ENCODE measurements around the gene ASB6. TPM values are rescaled to one million over a fixed set of nuclear protein-coding genes. Genes with fewer than 3 reads are reported as not detected.

Gene ASB6
- total and polyA plus RNA-seq, 2 of the 13 experiments (the other 11 are each of a cell fraction or from before 2014, with no cell fraction given): 8.2 to 8.4 TPM

DNA sequence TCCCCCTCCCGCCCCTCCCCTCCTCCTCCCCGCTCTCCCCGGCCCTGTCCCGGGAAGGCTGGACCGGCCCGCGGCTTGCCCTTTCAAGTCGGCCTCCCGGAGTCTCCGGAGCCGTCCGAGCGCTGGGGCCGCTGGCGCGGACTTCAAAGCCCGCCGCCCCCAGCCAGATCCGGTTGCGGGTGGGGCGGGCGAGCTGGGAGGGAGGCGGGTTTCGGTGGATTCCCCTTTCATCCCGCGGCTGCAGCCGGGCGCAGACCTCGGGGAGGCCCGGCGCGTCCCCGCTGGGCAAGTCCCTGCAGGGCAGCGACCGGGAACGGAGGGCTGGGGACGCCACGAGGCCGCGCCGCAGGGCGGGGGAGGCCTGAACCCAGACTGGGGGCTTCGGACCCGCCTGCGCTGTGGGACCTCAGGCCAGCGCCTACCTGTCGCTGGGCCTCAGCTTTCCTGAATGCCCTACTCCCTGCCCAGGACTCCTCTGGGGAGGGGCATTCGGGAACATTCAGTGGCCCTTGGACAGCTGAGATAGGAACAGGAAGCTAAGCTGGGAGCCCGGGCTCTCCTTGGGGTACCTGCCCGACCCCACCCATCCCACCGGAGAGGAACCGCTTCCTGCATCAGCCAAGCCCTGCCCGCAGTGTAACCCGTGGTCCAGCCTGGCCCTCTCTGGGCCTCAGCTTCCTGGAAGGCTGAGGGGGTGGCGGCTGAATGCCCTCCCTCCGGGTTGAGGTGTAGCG is 44.4 kb downstream of the ASB6 start (continued):
- TF ChIP-seq, protein P1, sequence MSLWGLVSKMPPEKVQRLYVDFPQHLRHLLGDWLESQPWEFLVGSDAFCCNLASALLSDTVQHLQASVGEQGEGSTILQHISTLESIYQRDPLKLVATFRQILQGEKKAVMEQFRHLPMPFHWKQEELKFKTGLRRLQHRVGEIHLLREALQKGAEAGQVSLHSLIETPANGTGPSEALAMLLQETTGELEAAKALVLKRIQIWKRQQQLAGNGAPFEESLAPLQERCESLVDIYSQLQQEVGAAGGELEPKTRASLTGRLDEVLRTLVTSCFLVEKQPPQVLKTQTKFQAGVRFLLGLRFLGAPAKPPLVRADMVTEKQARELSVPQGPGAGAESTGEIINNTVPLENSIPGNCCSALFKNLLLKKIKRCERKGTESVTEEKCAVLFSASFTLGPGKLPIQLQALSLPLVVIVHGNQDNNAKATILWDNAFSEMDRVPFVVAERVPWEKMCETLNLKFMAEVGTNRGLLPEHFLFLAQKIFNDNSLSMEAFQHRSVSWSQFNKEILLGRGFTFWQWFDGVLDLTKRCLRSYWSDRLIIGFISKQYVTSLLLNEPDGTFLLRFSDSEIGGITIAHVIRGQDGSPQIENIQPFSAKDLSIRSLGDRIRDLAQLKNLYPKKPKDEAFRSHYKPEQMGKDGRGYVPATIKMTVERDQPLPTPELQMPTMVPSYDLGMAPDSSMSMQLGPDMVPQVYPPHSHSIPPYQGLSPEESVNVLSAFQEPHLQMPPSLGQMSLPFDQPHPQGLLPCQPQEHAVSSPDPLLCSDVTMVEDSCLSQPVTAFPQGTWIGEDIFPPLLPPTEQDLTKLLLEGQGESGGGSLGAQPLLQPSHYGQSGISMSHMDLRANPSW (CRISPR knock-in tag; IDR thresholded peaks at IDR 0.05; ENCODE audit: borderline replicate concordance): peak; percentile 75; the same call in 1 of the 2 replicates
- TF ChIP-seq, protein P2, sequence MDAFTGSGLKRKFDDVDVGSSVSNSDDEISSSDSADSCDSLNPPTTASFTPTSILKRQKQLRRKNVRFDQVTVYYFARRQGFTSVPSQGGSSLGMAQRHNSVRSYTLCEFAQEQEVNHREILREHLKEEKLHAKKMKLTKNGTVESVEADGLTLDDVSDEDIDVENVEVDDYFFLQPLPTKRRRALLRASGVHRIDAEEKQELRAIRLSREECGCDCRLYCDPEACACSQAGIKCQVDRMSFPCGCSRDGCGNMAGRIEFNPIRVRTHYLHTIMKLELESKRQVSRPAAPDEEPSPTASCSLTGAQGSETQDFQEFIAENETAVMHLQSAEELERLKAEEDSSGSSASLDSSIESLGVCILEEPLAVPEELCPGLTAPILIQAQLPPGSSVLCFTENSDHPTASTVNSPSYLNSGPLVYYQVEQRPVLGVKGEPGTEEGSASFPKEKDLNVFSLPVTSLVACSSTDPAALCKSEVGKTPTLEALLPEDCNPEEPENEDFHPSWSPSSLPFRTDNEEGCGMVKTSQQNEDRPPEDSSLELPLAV (CRISPR knock-in tag; conservative IDR thresholded peaks at IDR 0.05; ENCODE audit: low read depth): no peak
- 0 out of 2 replicates have a peak, but pooled peaks have one; percentile 49 for TF ChIP-seq MTF1 (CRISPR knock-in tag; IDR thresholded peaks at IDR 0.05)
- TF ChIP-seq ATRX (CRISPR knock-in tag; IDR thresholded peaks at IDR 0.05; ENCODE audit: borderline replicate concordance): no peak
- peak; percentile 99 for TF ChIP-seq HIVEP1 (CRISPR knock-in tag; IDR thresholded peaks at IDR 0.05)
- peak; percentile 85; the same call in 1 of the 2 replicates for TF ChIP-seq HMG20B (CRISPR knock-in tag; conservative IDR thresholded peaks at IDR 0.05)
- peak; percentile 98; the same call in 1 of the 2 replicates for TF ChIP-seq ZSCAN31 (CRISPR knock-in tag; IDR thresholded peaks at IDR 0.05; ENCODE audit: low read depth)
- TF ChIP-seq ZNF33A (CRISPR knock-in tag; IDR thresholded peaks at IDR 0.05; ENCODE audit: borderline replicate concordance): 0 out of 2 replicates have a peak, but pooled peaks have one; percentile 48
- TF ChIP-seq POLR2G (IDR thresholded peaks at IDR 0.05; ENCODE audit: low read depth, low read length): peak; percentile 68
- TF ChIP-seq ZNF556 (CRISPR knock-in tag; IDR thresholded peaks at IDR 0.05; ENCODE audit: borderline replicate concordance): 0 out of 2 replicates have a peak, but pooled peaks have one; percentile 16
- TF ChIP-seq ZFP41 (CRISPR knock-in tag; IDR thresholded peaks at IDR 0.05; ENCODE audit: borderline replicate concordance): peak; percentile 62; the same call in 1 of the 2 replicates
- TF ChIP-seq, protein P3, sequence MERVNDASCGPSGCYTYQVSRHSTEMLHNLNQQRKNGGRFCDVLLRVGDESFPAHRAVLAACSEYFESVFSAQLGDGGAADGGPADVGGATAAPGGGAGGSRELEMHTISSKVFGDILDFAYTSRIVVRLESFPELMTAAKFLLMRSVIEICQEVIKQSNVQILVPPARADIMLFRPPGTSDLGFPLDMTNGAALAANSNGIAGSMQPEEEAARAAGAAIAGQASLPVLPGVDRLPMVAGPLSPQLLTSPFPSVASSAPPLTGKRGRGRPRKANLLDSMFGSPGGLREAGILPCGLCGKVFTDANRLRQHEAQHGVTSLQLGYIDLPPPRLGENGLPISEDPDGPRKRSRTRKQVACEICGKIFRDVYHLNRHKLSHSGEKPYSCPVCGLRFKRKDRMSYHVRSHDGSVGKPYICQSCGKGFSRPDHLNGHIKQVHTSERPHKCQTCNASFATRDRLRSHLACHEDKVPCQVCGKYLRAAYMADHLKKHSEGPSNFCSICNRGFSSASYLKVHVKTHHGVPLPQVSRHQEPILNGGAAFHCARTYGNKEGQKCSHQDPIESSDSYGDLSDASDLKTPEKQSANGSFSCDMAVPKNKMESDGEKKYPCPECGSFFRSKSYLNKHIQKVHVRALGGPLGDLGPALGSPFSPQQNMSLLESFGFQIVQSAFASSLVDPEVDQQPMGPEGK (CRISPR knock-in tag; IDR thresholded peaks at IDR 0.05): peak; percentile 98
- no peak for TF ChIP-seq SMARCC2 (IDR thresholded peaks at IDR 0.05)
- TF ChIP-seq, protein P4, sequence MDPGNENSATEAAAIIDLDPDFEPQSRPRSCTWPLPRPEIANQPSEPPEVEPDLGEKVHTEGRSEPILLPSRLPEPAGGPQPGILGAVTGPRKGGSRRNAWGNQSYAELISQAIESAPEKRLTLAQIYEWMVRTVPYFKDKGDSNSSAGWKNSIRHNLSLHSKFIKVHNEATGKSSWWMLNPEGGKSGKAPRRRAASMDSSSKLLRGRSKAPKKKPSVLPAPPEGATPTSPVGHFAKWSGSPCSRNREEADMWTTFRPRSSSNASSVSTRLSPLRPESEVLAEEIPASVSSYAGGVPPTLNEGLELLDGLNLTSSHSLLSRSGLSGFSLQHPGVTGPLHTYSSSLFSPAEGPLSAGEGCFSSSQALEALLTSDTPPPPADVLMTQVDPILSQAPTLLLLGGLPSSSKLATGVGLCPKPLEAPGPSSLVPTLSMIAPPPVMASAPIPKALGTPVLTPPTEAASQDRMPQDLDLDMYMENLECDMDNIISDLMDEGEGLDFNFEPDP (CRISPR knock-in tag; conservative IDR thresholded peaks at IDR 0.05): no peak
- peak; percentile 95 for TF ChIP-seq PHF21A (CRISPR knock-in tag; IDR thresholded peaks at IDR 0.05)
- TF ChIP-seq, protein P5, sequence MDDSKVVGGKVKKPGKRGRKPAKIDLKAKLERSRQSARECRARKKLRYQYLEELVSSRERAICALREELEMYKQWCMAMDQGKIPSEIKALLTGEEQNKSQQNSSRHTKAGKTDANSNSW (CRISPR knock-in tag; IDR thresholded peaks at IDR 0.05; ENCODE audit: borderline replicate concordance): 0 out of 2 replicates have a peak, but pooled peaks have one; percentile 66
- TF ChIP-seq, protein P6, sequence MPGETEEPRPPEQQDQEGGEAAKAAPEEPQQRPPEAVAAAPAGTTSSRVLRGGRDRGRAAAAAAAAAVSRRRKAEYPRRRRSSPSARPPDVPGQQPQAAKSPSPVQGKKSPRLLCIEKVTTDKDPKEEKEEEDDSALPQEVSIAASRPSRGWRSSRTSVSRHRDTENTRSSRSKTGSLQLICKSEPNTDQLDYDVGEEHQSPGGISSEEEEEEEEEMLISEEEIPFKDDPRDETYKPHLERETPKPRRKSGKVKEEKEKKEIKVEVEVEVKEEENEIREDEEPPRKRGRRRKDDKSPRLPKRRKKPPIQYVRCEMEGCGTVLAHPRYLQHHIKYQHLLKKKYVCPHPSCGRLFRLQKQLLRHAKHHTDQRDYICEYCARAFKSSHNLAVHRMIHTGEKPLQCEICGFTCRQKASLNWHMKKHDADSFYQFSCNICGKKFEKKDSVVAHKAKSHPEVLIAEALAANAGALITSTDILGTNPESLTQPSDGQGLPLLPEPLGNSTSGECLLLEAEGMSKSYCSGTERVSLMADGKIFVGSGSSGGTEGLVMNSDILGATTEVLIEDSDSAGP (CRISPR knock-in tag; IDR thresholded peaks at IDR 0.05; ENCODE audit: borderline replicate concordance): peak; percentile 84; the same call in 1 of the 2 replicates
- peak; percentile 33; the same call in 1 of the 2 replicates for TF ChIP-seq ZNF629 (CRISPR knock-in tag; conservative IDR thresholded peaks at IDR 0.05)
